Stimulated activated CD4-positive, alpha-beta T cell treated with anti-CD3 and anti-CD28 coated beads, Interleukin-4, amount 100 ng/mL, for 4 hours (primary cell): ENCODE data around the gene HSD17B7.
"Not testable (repeated sequence)": the region's sequence is repeated elsewhere in the genome, so short reads cannot be mapped to it uniquely, and the experiment has no call there.

Experiments
- DNase-seq, 2 experiments: peaks; one replicate each; pipeline ENCODE4 v3.0.0-alpha.2; 2020

Gene HSD17B7

DNA sequence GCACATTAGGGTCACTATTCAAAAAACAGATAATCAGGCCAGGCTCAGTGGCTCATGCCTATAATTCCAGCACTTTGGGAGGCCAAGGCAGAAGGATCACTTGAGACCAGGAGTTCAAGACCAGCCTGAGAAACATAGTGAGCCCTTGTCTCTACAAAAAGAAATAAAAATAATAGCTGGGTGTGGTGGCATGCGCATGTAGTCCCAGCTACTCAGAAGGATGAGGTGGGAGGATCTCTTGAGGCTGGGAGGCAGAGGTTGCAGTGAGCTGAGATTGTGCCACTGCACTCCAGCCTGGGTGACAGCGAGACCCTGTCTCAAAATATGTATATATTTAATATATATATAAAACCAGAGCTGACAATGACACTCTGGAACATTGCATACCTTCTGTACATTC lies 21.9 kb downstream of the HSD17B7 start:
- not testable (repeated sequence) for DNase-seq

DNA sequence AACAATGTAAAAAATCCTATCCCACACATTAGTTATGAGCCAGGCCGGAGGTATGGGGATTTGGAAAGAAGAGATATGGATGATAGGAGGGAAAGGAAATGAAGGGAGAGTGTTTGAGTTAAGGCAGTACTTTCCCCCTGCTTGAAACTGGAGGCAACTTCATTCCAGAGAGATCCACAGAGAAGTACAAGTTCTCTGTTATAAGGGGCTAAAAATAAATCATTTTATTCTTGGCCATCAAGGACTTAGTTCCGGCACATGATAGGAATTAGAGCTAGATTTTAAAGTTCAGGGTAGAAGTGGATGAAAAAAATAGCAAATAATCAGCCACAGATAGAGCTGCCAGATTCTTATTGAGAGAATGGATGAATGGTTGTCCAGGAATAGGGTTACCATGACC lies 27.6 kb downstream of the HSD17B7 start:
- not testable (repeated sequence) for DNase-seq

DNA sequence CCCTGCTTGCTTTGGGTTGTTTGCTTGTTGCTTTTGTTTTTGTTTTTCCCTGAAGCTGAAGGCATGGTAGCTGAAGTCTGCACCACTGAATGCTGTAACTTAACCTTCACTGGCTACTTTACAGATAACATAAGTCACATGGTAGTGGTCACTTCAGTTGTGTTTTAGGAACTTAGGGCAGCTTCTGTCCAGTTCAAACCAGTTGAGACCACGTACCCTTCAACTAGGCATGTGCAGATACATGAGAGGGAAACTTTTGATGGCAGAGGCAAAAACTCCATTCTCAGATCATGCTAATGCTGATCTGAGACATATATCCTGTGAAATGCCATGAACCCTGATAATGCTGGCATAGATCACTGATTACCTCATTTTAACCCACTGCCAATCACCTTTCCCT lies 28.2 kb downstream of the HSD17B7 start:
- DNase-seq: not testable (repeated sequence)

- no peak for DNase-seq
Measured at GRCh38 chr1:162822391-162823200, 32.1 kb downstream of the HSD17B7 start.

DNA sequence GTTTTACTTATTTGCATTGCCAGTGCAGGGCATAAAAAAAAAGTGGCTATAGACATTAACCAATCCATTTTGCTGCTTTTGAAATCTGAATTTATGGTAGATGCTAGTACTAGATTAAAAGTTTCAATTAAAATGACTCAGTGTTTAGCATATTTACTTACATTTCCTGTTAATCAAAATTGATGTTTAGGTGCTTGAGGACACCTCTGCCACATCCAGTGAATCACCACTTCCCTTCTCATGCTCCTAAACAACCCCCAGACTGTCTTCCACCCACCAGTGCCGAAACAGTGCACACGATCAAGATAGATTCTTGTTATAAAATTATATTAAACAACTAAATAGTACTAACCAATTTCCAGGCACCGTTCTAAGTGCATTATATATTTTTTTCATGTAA lies 32.7 kb downstream of the HSD17B7 start:
- no peak for DNase-seq

DNA sequence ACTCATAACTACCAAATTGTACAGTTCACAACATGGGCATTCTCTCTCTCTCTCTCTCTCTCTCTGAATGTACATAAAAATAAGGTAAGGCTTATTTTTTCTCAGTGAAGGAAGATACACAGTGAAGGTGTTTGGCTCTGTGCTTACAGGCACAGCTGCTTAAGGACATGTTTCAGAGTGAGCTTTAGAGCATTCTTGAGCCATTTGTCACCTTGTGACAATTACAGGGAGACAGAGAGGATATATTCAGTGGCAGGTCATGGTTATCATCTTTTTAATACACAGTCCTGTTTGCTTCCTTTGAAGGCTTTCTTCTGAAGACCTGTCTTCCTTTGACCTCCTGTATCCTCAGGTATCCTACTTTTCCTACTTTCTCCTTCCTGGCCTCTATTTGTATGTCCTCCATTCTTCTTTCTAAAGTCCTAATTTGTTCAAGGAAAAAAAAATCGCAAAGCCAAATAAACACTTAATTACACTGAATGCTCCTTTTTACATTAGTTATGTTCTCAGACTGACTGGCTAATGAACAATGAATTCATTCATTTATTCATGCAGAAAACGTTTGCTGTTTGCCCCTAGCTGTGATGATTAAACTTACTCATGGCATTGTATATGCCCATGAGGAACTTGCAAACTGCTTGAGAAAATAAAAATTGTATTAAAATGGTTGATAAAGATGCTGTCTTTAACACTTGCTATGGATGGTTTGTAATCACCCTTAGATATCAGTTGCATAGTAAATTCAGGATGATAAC lies 33.4 kb downstream of the HSD17B7 start:
- DNase-seq: no peak

DNA sequence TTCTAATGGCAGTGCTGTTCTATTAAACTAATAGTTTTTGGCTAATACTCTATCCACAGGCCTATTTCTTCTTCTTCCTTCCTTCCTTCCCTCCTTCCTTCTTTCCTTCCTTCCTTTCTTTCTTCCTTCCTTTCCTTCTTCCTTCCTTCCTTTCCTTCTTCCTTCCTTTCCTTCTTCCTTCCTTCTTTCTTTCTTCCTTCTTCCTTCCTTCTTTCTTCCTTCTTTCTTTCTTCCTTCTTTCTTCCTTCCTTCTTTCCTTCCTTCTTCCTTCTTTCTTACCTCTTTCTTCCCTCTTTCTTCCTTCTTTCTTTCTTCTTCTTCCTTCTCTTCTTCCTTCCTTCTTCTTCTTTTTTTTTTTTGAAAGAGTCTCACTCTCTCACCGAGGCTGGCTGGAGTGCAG lies 38.8 kb downstream of the HSD17B7 start:
- no peak for DNase-seq

DNA sequence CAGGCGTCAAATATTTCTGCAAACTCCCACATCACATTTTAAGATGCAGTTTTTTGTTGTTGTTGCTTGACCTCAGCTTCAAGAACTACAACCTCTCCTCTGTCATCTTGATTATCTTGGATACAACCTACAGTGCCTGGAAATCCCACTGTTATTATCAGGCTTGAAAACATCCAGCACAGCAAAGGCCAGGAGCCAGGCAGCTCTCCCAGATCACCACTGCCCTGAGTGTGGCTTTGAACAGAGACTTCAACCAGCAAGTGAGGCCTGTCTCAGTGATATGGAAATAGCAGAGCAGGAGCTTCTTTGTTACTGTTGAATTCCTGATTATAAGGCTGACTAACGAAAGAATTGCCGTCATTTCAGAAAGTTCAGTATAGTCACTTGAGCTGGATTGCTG lies 42.0 kb downstream of the HSD17B7 start:
- DNase-seq: no peak

GRCh38 chr1:162835157-162835899 lies 44.8 kb downstream of the HSD17B7 start:
- DNase-seq: no peak

DNA sequence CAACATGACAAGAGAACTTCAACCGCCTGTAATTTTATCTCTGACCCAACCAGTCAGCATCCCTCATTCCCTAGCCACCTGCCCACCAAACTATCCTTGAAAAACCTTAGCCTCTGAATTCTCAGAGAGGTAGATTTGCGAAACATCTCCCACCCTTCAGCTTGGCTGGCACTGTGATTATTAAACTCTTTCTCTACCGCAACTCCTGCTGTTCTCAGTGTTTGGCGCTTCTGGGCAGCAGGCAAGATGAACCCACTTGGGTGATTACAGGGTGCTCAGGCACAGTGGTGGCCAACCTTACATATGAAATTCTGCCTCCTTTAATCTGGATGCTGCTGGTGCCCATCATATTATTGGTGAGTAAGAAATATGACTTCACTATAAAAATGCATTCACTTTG lies 48.4 kb downstream of the HSD17B7 start:
- no peak for DNase-seq

GRCh38 chr1:162840250-162840839 lies 49.8 kb downstream of the HSD17B7 start:
- DNase-seq: no peak

GRCh38 chr1:162844153-162844552 lies 53.7 kb downstream of the HSD17B7 start:
- no peak for DNase-seq

DNA sequence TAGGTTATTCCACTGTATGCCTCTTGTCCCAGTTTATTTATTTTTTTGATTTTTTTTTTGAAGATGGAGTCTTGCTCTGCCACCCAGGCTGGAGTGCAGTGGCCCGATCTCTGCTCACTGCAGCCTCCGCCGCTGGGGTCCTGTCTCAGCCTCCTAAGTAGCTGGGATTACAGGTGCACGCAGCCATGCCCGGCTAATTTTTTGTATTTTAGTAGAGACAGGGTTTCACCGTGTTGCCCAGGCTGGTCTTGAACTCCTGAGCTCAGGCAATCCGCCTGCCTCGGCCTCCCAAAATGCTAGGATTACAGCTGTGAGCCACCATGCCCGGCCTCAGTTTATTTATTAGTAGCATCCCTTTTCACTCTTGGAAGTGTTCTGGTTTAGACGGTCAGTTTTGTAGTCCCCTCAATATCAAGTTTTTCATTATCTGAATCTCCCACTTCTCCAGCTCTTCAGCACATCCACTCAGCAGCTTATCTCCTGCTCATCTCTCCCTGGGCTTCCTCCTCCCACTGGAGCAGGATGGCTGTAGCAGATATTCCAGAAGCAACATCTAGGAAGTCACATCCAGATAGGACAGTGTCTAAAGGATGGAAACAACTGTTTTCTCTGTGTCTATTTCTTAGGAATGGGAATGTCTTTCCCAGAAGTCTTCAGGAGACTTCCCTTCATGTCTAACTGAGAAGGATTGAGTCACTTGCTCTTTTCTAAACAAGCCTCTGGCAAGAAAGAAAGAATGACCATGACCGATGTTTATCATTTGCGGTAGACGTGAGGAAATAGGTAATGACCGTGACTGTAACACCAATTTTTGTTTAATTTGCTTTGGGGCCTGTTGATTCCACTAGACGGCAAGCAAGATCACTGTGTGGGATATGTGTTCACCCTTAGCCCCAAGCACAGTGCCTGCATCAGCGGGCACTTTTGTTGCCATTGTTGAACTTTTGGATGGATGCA lies 56.0 kb downstream of the HSD17B7 start:
- DNase-seq: no peak

- peak; percentile 65 to 78 for DNase-seq
Measured at GRCh38 chr1:162847839-162848453, 57.4 kb downstream of the HSD17B7 start.

DNA sequence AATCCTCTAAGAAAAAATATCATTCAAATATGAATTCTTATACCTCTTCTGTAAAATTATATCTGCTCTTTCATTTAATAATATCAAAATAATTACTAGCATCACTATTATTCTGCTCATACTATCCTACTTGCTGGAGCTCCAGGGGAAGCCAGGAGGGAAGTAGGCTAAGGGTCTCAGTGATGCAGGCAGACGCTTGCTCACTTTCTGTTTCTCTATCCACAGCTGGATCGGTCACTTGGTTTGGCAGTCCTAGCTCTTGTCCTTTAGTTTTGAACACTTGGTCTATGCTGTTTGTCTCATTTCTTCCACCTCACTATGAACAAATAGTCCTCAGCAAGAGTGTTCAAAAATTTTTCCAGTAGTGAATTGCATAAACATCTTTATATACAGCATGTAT lies 59.2 kb downstream of the HSD17B7 start:
- no peak for DNase-seq

DNA sequence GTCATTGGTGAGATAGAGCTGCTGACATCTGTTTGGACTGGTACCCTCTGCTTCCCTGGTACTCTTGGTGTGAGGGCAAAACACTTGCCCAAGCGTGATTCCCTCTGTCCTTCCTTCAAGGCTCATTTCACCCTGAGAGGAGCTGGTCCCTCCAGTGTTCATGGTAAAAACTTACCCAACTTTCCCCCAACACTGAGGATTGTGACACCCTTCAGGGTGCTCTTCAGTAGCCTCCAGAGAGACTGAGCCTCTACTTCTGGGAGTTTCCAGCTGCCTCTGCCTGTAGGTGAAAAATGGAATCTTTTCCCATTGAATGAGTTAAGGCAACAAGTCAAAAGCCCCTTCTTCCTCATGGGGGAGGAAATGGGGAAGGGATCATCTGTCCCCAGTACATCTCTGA lies 60.8 kb downstream of the HSD17B7 start:
- no peak for DNase-seq

DNA sequence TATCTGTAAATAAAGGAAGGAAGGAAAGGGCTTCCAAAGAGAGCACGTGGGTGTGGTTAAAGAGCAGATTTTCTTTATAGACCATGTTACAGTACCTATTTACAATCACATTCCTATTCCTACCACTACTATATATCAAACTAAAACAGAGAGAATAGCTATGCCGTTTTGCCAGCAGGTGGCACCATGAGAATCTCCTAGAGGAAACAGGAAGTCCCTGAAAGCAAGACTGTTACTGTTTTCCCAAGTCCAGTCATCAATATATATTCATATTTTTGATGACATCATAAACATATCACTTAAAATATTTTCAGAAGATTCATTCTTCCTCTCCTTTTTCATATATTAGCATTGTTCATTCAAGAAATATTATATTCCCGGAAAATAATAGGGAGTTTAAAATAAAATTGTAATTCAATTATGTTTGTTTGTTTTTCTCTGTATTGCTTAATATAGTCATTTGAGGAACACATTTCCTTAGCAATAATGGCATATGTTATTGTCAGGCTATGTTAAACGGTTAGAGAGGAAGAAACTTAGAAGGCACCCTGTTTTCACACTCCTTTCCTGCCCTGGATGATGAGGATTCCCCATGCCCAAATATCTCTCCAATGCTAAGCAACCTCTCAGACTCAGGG lies 63.9 kb downstream of the HSD17B7 start:
- DNase-seq: peak; percentile 15 to 31

GRCh38 chr1:162855461-162856150 lies 65.1 kb downstream of the HSD17B7 start:
- DNase-seq: no peak

GRCh38 chr1:162856260-162856659 lies 65.8 kb downstream of the HSD17B7 start:
- no peak for DNase-seq

GRCh38 chr1:162857850-162858249 lies 67.3 kb downstream of the HSD17B7 start:
- no peak for DNase-seq
